CD14-positive monocyte (primary cell): ENCODE results near the gene UBC. TPM values are rescaled to one million over a fixed set of nuclear protein-coding genes. Genes with fewer than 3 reads are reported as not detected.
"Not testable (repeated sequence)": the region's sequence is repeated elsewhere in the genome, so short reads cannot be mapped to it uniquely, and the experiment has no call there.

Experiments
- DNase-seq, 3 donors: peaks; one replicate each; pipeline ENCODE4 v3.0.0-alpha.2; 2011 to 2022
- H2AFZ ChIP-seq: 2 replicates; pipeline ENCODE4 v1.6.0; 2012; ENCODE audit warnings: mild to moderate bottlenecking, low read depth, low read length, inconsistent platforms; ENCODE audit not compliant: insufficient read depth, poor library complexity, severe bottlenecking
- H3K27ac ChIP-seq, 2 donors: 1 replicate in 1 of 2; 2 replicates in 1 of 2; pipeline ENCODE4 v1.5.1; 2012 to 2013; ENCODE audit warnings: low read length in 2 of 2, control low read depth in 1 of 2, inconsistent platforms in 1 of 2, low read depth in 1 of 2, mild to moderate bottlenecking in 1 of 2
- H3K27me3 ChIP-seq, 2 donors: one replicate each; pipeline versions ENCODE4 v1.6.0 to v1.6.1; 2011 to 2013; ENCODE audit warnings: low read length in 2 of 2; ENCODE audit not compliant: control insufficient read depth in 2 of 2, insufficient read depth in 2 of 2
- H3K36me3 ChIP-seq, 2 donors: replicated peaks in 1 of 2; 1 replicate in 1 of 2; 2 replicates in 1 of 2; pipeline versions ENCODE4 v1.5.1 to v1.6.1; 2012 to 2013; ENCODE audit warnings: low read length in 2 of 2, control low read depth in 1 of 2, inconsistent platforms in 1 of 2, mild to moderate bottlenecking in 1 of 2; ENCODE audit not compliant: insufficient read depth in 2 of 2, control insufficient read depth in 1 of 2
- H3K4me1 ChIP-seq, 2 donors: 1 replicate in 1 of 2; 2 replicates in 1 of 2; pipeline versions ENCODE4 v1.5.1 to v1.6.1; 2012 to 2013; ENCODE audit warnings: low read length in 2 of 2, control low read depth in 1 of 2, inconsistent platforms in 1 of 2, mild to moderate bottlenecking in 1 of 2, moderate library complexity in 1 of 2; ENCODE audit not compliant: insufficient read depth in 2 of 2, control insufficient read depth in 1 of 2
- H3K4me2 ChIP-seq: replicated peaks from 2 replicates; pipeline ENCODE3; 2012; ENCODE audit warnings: low read length, moderate library complexity, mild to moderate bottlenecking; ENCODE audit not compliant: poor library complexity, severe bottlenecking; ENCODE audit errors: extremely low read depth
- H3K4me3 ChIP-seq, 3 experiments: fragments of 200-600 bp in 1 of 3; sonication (generic) in 1 of 3; replicated peaks in 1 of 3; 1 replicate in 2 of 3; 2 replicates in 1 of 3; pipeline ENCODE4 v1.5.1; 2011 to 2013; ENCODE audit warnings: low read length in 3 of 3, mild to moderate bottlenecking in 3 of 3, control low read depth in 2 of 3, low read depth in 2 of 3, inconsistent platforms in 1 of 3, moderate library complexity in 1 of 3
- H3K79me2 ChIP-seq: 2 replicates; pipeline ENCODE4 v1.6.0; 2012; ENCODE audit warnings: mild to moderate bottlenecking, control low read depth, inconsistent platforms, low read length, moderate library complexity; ENCODE audit not compliant: insufficient read depth
- H3K9ac ChIP-seq: 2 replicates; pipeline ENCODE4 v1.6.0; 2017; ENCODE audit warnings: low read length, mild to moderate bottlenecking; ENCODE audit not compliant: insufficient read depth, poor library complexity, severe bottlenecking
- H3K9me3 ChIP-seq, 2 donors: replicated peaks in 1 of 2; 1 replicate in 1 of 2; 2 replicates in 1 of 2; pipeline versions ENCODE4 v1.5.1 to v1.6.1; 2012 to 2013; ENCODE audit warnings: low read length in 2 of 2, control low read depth in 1 of 2; ENCODE audit not compliant: control insufficient read depth in 1 of 2, insufficient read depth in 1 of 2
- H4K20me1 ChIP-seq: 2 replicates; pipeline ENCODE4 v1.6.0; 2012; ENCODE audit warnings: mild to moderate bottlenecking, low read length, control low read depth, moderate library complexity; ENCODE audit not compliant: insufficient read depth
- H3K27ac Mint-ChIP-seq, 7 donors: one replicate each; pipeline ENCODE4 v1.8.0; 2020; ENCODE audit warnings: mild to moderate bottlenecking in 7 of 7, mixed read lengths in 7 of 7, moderate library complexity in 6 of 7, inconsistent platforms in 2 of 7
- H3K27me3 Mint-ChIP-seq, 3 donors: one replicate each; pipeline ENCODE4 v1.8.0; 2021 to 2022; ENCODE audit warnings: low read depth in 3 of 3, mild to moderate bottlenecking in 3 of 3, mixed read lengths in 3 of 3, moderate library complexity in 3 of 3, inconsistent platforms in 1 of 3
- H3K36me3 Mint-ChIP-seq, 2 donors: one replicate each; pipeline ENCODE4 v1.8.0; 2020; ENCODE audit warnings: mixed read lengths in 2 of 2, inconsistent platforms in 1 of 2, mild to moderate bottlenecking in 1 of 2
- H3K4me1 Mint-ChIP-seq: one replicate; pipeline ENCODE4 v1.8.0; 2020; ENCODE audit warnings: mild to moderate bottlenecking, mixed read lengths
- H3K4me3 Mint-ChIP-seq, 2 donors: one replicate each; pipeline ENCODE4 v1.8.0; 2020; ENCODE audit warnings: mild to moderate bottlenecking in 2 of 2, mixed read lengths in 2 of 2, moderate library complexity in 1 of 2
- H3K9me3 Mint-ChIP-seq, 7 donors: one replicate each; pipeline ENCODE4 v1.8.0; 2020 to 2022; ENCODE audit warnings: mixed read lengths in 7 of 7, mild to moderate bottlenecking in 6 of 7, moderate library complexity in 6 of 7, inconsistent platforms in 2 of 7
- CTCF ChIP-seq: fragments of 200-600 bp; IDR thresholded peaks from one replicate; pipeline ENCODE4 v1.8.0; 2022; ENCODE audit warnings: antibody characterized with exemption, mild to moderate bottlenecking
- WGBS: methylation state at CpG from one replicate; pipeline ENCODE4 v1.1.5; 2013; ENCODE audit warnings: missing lambda C conversion rate; ENCODE audit not compliant: insufficient coverage; 5-methylcytosine and 5-hydroxymethylcytosine counted together
- intact Hi-C, 2 donors: fragments of 100-400 bp; cut with micrococcal nuclease; formaldehyde crosslinking; loops; one replicate each; pipeline versions ENCODE4 v1.15.0 to v1.15.1; 2023
- polyA plus RNA-seq, 3 donors: library from polyadenylated mRNA; depleted of rRNA in 1 of 3; unstranded in 2 of 3; stranded (reverse) in 1 of 3; fragments of 300-500 nt in 2 of 3; fragments of >200 nt in 1 of 3; fragmentation: Illumina TruSeq in 2 of 3; gene quantifications; 1 replicate in 2 of 3; 2 replicates in 1 of 3; pipeline ENCODE4 v1.2.3, GENCODE V29; 2012 to 2021

UBC gene
- polyA plus RNA-seq, 3 donors = 969 to 11,097 (median 1,385) TPM

GRCh38 chr12:124883263-124884130 lies 31.0 kb downstream of the UBC start:
- no peak overlapping the region for H3K4me3 Mint-ChIP-seq
- TF ChIP-seq CTCF = no peak
- H3K4me1 Mint-ChIP-seq = peaks cover 51% of the 10 kb centered on the region
- H3K27me3 Mint-ChIP-seq = peaks cover 0 to 8% (median 0%) of the 10 kb centered on the region in 3 donors
- Histone ChIP-seq H3K9me3 (no peaks in the 10 kb centered on the region), H4K20me1 (no peaks in the 10 kb centered on the region), H3K27ac (no peak overlapping the region), H3K9ac (no peak overlapping the region), H3K36me3 (no peaks in the 10 kb centered on the region), H3K79me2 (no peaks in the 10 kb centered on the region), H3K4me1 (peaks cover 36 to 54% of the 10 kb centered on the region in 2 donors), H3K27me3 (no peaks in the 10 kb centered on the region), H2AFZ (no peak overlapping the region), H3K4me2 (no peak overlapping the region), H3K4me3 (no peak overlapping the region)
- H3K9me3 Mint-ChIP-seq = peaks cover 0 to 2% (median 0%) of the 10 kb centered on the region in 7 donors
- 100% methylated on average over 1 of the region's 10 CpGs for WGBS
- no peaks in the 10 kb centered on the region for H3K36me3 Mint-ChIP-seq
- intact Hi-C loops = no loop called here
- peak in 1 of 3 donors; percentile 32 for DNase-seq
- H3K27ac Mint-ChIP-seq = peak overlapping the region in 2 of 7 donors; percentile 12 to 74

- H3K4me1 ChIP-seq = peaks cover 36 to 54% of the 10 kb centered on the region in 2 donors
Observed at GRCh38 chr12:124881123-124881522, 33.3 kb downstream of the UBC start.

GRCh38 chr12:124880335-124880734 lies 34.1 kb downstream of the UBC start:
- H3K4me3 ChIP-seq, H3K9ac ChIP-seq, intact Hi-C loops, H3K4me2 ChIP-seq, H3K27me3 Mint-ChIP-seq, H3K79me2 ChIP-seq, H3K9me3 ChIP-seq, H3K36me3 Mint-ChIP-seq, H4K20me1 ChIP-seq, H3K36me3 ChIP-seq, H3K27me3 ChIP-seq, H3K4me3 Mint-ChIP-seq, H3K9me3 Mint-ChIP-seq, H2AFZ ChIP-seq, H3K27ac ChIP-seq: not testable (repeated sequence)
- peak; percentile 45 to 78 (median 54) for DNase-seq
- peaks cover 51% of the 10 kb centered on the region for H3K4me1 Mint-ChIP-seq
- WGBS = 23% methylated on average over 7 of the region's 11 CpGs
- peak overlapping the region in 3 of 7 donors; percentile 16 to 38 (median 19) for H3K27ac Mint-ChIP-seq
- peaks cover 36 to 56% of the 10 kb centered on the region in 2 donors for H3K4me1 ChIP-seq

More at GRCh38 chr12:124881123-124881522, 33.3 kb downstream of the UBC start:
- Histone ChIP-seq H3K9me3 (no peaks in the 10 kb centered on the region), H3K4me3 (peak overlapping the region; percentile 8 to 69 (median 11)), H3K9ac (peak overlapping the region; percentile 28), H3K36me3 (no peaks in the 10 kb centered on the region), H3K27ac (peak overlapping the region; percentile 3 to 69), H4K20me1 (no peaks in the 10 kb centered on the region), H3K79me2 (no peaks in the 10 kb centered on the region), H3K4me2 (peak overlapping the region; percentile 58), H2AFZ (peak overlapping the region; percentile 85), H3K27me3 (no peaks in the 10 kb centered on the region)
- Mint-ChIP-seq H3K27ac (peak overlapping the region; percentile 37 to 89 (median 79)), H3K4me1 (peaks cover 51% of the 10 kb centered on the region), H3K27me3 (peaks cover 0 to 8% (median 3%) of the 10 kb centered on the region in 3 donors), H3K4me3 (peak overlapping the region; percentile 65 to 86), H3K9me3 (peaks cover 0 to 2% (median 0%) of the 10 kb centered on the region in 7 donors), H3K36me3 (no peaks in the 10 kb centered on the region)
- peak in 2 of 3 donors; percentile 30 to 37 for DNase-seq
- intact Hi-C loops = no loop called here
- WGBS = 1% methylated on average over 10 of the region's 10 CpGs
- no peak for TF ChIP-seq CTCF
